OCI-LY1 (cell line): Measurements from ENCODE around the gene AGTRAP.

Experiments
- EZH2 ChIP-seq: fragments of 200-600 bp; sonication (generic), shearing (Covaris generic); IDR thresholded peaks from 2 replicates; pipeline ENCODE4 v1.8.0; 2017; ENCODE audit warnings: borderline replicate concordance, mixed run types, mild to moderate bottlenecking, antibody characterized with exemption, low read length, moderate library complexity, mixed read lengths
- TF ChIP-seq, protein P1 (sequence below): fragments of 200-600 bp; sonication (generic), shearing (Covaris generic); IDR thresholded peaks from 2 replicates; pipeline ENCODE4 v1.5.1; 2017; ENCODE audit warnings: mild to moderate bottlenecking, antibody characterized with exemption, low read length, moderate library complexity, mixed read lengths

DNA sequence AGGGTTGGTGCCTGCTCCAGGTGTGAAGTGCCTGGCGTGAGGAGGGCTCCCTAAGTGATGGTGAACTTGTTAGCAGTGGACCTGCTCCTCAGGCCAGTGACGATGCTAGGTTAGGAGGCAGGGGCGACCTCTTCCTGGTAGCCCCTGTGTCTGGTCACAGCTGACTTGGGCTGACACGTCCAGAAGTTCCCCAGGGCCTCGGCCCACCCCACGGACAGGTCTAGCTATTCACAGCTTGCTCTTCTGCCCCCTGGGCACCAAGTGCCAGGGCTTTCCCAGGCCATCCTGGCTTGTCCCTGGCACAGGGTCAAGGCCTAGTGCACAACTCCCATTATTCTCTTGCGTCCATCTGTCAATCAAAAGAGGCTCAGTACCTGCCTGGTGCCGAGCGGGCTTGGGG is 15.2 kb downstream of the AGTRAP start:
- TF ChIP-seq, protein P1, sequence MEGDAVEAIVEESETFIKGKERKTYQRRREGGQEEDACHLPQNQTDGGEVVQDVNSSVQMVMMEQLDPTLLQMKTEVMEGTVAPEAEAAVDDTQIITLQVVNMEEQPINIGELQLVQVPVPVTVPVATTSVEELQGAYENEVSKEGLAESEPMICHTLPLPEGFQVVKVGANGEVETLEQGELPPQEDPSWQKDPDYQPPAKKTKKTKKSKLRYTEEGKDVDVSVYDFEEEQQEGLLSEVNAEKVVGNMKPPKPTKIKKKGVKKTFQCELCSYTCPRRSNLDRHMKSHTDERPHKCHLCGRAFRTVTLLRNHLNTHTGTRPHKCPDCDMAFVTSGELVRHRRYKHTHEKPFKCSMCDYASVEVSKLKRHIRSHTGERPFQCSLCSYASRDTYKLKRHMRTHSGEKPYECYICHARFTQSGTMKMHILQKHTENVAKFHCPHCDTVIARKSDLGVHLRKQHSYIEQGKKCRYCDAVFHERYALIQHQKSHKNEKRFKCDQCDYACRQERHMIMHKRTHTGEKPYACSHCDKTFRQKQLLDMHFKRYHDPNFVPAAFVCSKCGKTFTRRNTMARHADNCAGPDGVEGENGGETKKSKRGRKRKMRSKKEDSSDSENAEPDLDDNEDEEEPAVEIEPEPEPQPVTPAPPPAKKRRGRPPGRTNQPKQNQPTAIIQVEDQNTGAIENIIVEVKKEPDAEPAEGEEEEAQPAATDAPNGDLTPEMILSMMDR = no peak
- TF ChIP-seq EZH2 = no peak
